GM04503 (cell line): Measurements from ENCODE around the gene APBA3.
"Not testable (repeated sequence)": the region's sequence is repeated elsewhere in the genome, so short reads cannot be mapped to it uniquely, and the experiment has no call there.

Experiments used
- DNase-seq: peaks from one replicate; pipeline ENCODE4 v3.0.0-alpha.2; 2012; ENCODE audit warnings: low read depth

The APBA3 gene

DNA sequence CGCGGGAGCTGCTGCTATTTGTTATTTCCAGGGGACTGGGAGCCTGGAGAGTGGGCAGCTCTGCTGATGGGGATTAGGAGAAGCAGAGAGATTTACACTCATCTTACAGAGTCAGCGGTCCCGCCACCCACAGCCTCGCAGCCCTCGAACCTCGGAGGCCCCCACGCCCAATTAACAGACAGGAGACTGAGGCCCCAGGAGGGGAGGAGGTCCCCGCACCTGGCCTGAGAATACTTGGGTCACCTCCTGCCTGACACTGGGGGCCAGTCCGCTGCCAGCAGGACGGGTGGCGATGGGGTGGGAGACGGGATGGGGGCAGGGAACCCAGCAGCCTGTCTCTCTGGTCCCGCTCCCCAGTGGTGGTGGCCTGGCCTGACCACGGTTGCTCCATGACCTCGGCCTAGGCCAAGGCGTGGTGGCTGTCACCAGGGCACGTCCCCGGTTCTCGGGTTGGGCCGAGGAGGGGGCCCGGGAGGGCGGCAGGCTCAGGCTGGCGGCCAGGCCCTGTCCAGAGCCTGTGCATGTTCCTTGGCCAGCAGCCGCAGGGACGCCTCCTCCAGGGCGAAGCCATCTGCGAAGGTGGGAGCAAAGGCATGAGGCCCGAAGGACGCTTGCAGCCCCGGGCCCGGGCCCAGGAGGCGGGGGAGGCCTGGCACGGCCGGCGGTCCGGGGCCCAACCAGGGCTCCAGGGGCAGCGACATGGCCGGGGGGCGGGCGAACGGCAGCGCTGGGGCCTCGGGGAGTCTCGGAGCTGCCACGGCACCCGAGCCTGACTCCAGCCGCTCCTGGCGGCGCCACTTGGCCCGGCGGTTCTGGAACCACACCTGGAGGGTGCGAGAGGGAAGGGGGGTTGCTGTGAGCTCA lies 8.9 kb upstream of the APBA3 start:
- no peak for DNase-seq

DNA sequence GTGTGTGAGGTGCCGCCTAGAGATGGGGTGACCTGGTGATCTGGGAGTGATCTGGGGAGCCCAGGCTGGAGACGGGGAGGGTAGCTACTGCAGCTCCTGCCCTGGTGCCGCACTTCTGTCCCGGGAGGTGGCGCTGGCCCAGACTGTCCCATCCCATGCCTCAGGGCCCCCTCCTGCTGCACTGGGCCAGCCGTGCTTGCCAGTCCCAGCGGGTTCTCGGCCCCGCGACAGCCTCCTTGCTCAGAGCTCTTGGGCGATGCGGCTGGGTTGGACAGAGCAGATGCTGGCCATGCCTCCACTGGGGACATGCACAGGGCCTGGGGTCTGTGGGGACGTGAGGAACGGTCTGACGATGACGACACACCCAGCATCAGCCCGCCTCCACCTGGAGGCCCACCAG lies 8.0 kb upstream of the APBA3 start:
- DNase-seq: no peak

DNA sequence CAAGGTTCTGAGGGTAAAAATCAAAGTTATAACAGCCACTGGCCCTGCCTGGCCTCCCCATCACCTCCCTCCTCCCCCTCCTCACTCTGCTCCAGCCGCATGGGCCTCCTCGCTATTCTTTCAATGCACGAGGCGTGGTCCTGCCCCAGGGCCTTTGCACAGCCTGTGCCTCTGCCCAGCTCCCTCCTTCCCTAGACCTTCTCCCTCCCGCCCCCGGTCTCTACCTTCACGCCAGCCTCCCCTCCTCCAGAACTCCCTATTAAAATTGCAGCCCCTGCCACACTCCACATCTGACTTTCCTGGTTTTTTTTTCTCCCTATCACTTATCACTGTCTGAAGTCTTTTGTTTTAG lies 7.2 kb upstream of the APBA3 start:
- no peak for DNase-seq

DNA sequence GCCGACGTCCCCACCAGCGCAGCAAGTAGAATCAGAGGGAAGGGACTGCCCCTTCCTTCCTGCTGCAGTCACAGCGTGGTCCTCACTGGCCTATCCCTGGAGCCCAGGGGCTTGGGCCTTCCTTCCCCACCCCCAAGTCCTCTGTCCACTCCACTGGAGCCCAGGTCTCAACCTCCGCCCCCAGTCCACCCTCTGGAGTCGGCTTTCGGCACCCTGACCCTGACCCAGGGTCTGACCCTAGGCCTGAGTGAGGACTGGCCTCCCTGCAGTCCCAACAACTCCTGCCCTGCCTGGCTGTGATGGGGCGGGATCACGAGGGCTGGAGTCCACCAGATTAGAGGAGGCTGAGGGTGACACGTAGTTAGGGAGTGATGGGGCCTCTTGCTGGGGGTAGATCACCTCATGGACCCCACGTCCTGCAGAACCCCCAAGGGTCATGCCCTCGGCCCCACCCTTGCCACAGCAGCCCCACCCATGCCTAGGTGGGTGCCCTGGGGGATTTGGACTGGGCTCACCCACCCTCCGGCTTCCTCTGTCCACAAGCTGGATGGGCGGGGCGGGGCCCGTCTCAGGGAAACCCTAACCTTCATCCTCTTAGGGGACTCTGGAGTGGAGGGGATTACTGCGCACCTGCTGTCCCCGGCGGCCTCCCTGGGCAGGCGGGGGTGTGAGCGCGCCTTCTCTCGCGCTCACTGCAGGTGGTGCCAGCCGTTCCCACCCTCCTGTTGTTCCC lies 6.7 kb upstream of the APBA3 start:
- no peak for DNase-seq

DNA sequence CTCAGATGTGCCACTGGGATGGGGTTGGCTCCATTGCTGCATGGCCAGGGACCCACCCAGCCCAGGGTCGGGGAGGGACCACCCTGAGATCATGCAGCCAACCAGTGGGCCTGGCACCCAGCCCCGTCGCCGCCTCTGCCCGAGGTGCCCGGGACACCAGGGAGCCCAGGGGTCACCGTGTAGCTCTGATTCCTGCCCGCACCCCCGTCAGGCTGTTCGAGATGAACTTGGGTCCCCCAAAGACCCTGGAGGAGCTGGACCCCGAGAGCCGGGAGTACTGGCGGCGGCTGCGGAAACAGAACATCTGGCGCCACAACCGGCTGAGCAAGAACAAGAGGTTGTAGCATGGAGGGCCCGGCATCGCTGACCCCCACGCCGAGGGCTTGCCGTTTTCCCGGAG lies 5.6 kb upstream of the APBA3 start:
- DNase-seq: no peak

DNA sequence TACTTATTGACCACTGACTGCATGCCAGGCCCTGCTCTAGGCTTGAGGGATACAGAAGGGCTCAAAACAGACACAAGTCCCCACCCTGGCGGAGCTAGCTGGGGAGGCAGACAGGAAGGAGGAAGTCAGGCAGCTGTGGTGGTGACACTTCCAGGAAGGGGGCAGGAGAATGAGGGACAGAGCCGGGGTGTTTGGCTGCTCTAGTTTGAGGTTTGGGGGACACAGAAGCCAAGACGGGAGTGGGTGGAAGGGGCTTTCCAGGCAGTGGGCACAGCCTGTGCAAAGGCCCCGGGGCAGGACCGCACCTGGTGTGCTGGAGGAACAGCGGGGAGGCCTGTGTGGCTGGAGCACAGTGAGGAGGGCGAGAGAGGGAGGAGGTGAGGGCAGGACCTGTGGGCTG lies 5.0 kb upstream of the APBA3 start:
- DNase-seq: no peak

DNA sequence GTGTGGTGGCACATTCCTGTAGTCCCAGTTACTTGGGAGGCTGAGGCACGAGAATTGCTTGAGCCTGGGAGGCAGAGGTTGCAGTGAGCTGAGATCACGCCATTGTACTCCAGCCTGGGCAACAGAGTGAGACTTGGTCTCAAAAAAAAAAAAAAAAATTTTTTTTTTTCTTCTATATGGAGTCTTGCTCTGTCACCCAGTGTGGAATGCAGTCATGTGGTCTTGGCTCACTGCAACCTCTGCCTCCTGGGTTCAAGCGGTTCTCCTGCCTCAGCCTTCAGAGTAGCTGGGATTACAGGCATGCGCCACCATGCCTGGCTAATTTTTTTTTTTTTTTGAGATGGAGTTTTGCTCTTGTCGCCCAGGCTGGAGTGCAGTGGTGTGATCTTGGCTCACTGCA lies 4.3 kb upstream of the APBA3 start:
- DNase-seq: not testable (repeated sequence)

DNA sequence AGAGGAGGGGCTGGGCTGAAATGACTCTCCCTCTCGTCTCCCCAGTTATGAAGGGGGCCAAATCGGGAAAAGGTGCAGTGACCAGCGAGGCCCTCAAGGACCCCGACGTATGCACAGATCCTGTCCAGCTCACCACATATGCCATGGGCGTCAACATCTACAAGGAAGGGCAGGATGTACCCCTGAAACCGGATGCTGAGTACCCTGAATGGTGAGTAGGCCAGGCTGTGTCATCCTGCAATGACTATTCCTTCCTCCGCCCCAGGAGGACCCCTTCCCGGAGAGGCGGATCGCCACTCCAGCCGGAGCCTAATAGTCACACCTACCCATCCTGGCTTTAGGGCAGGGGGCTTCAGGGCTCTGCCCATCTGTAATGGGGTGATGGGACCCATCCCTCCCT lies 3.6 kb upstream of the APBA3 start:
- no peak for DNase-seq

DNA sequence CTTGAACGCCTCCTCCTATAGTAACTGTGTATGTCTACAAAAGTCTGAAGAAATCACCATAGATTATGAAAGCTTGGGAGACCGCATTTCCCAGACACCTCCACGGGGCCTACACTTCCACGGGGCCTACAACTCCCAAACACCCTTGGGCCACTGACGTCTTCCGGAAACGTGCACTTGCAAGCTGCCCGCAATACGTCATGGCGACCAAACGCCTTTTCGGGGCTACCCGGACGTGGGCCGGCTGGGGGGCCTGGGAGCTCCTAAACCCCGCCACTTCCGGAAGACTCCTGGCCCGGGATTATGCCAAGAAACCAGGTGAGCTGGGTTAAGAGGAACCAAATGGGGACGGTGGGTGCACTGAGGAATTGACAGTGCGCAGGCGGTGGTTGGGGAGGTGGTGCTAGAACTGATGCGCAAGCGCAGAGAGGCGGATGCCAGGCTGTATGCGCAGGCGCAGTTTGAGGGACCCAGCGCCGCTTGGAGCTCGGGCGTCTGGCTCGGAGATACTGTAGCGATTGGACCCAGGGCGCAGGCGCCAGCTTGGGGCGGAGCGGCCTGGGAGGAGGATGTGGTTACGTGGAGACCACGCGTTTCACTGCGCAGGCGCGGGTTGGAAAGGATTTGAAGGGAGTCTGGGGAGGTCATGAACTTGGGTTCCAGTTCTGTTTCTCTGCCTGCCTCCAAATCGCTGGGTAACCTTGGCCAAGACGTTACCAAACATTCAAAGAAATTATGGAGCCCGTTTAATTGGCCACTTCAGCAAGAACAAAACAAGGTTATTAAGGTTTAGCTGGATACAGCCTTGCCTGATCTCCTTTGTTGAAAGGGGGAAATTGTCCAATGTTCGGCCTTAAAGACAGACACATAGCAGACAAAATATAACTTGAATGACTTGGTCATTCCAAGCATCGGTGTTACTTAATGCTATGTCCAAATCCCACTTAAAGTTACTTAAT lies 1.3 kb upstream of the APBA3 start, which contains the start of gene MRPL54:
Gene MRPL54 (plus strand): TSS at position 182 of the 959 bp plus-strand sequence. CDS start 19 bp downstream, at position 201.
- peak; percentile 88 for DNase-seq

DNA sequence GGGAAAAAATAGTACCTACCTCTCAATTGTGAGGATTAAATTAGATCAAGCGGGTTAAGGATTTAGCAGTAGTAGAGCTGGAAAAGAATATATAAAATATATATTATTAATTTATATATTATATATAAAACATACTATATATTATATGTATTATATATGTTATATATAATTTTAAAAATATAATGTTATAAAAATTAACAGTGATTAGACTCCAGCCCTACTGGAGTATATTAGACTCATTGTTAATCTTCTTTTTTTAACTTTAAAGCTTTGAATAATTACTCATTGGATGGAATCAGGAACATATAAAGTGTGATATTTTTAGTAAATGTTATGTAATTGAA lies 610 bp upstream of the APBA3 start:
- no peak for DNase-seq

DNA sequence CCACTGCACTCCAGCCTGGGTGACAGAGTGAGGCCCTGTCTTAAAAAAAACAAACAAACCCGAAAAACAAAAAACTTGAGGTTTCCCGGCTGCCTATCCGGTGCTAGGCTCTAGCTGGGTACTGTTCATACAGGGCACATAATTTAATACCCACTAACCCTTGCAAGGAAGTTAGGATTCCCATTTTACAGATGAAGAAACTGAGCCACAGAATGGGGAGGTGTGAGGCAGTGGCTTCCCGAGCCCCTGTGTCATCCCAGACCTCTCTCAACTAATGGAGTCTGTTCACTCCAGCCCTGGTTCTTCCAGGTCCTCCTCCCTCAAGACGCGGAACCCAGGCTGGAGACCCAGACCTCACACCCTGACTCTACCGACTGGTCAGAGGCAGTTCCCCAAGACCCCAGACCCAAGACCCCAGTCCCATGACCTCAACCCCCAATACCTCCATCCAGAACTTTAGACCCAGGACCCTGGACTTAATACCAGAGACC lies 576 bp downstream of the APBA3 start:
- DNase-seq: no peak

DNA sequence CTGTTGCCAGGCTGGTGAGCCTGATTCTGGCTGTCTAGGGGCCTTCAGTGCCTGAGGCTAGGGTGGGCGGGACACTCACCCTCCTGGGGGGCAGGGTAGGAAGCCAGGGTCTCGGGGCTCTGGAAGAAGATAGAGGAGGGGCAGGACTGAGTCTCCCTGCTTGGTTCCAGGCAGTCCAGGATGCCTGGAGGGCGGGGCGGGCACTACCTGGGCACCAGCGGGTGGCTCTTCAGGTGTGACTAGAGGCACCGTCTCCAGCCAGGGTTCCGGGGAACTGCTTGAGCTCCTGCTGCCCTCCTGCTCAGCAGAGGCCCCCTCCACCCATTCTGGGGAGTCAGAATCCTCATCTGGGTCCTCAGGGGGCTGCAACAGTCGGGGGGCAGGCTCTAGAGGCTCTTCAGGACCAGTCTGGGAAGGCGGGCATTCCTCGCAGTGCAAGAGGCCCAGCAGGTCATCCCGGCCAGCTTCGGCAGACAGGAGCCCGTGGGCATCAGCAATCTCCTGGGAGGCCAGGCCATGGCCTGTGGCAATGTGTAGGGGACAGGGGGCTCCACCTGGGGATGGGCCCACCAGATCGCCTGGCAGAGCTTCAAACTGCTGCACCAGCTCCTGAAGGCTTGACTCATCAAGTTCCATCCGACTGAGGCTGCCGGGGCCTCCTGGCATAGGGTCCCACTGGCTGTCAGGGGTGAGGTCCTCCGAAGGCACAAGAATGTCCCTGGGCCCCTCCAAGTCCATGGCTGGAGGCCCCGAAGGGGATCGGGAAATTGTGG lies 1.8 kb downstream of the APBA3 start:
- no peak for DNase-seq

DNA sequence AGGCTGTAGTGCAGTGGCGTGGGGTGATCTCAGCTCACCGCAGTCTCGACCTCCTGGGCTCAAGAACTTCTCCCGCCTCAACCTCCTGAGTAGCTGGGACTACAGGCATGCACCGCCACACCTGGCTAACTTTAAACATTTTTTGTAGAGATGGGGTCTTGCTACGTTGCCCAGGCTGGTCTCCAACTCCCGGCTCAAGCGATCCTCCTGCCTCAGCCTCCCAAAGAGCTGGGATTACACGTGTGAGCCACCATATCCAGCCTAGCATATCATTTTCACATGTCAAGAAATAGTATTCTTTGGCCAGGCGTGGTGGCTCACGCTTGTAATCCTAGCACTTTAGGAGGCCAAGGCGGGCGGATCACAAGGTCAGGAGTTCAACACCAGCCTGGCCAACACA lies 3.2 kb downstream of the APBA3 start:
- DNase-seq: not testable (repeated sequence)

DNA sequence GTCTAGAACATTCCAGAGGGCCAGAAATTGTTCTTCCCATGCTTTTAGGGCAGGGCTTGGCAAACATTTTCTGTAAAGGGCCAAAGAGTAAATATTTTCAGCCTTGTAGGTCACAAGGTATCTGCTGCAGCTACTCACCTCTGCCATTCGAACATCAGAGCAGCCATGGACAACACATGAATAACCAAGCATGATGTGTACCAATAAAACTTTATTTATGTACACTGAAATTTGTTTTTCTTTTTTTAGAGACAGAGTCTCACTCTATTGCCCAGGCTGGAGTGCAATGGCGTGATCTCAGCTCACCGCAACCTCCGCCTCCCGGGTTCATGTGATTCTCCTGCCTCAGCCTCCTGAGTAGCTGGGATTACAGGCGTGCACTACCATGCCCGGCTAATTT lies 3.8 kb downstream of the APBA3 start:
- not testable (repeated sequence) for DNase-seq

DNA sequence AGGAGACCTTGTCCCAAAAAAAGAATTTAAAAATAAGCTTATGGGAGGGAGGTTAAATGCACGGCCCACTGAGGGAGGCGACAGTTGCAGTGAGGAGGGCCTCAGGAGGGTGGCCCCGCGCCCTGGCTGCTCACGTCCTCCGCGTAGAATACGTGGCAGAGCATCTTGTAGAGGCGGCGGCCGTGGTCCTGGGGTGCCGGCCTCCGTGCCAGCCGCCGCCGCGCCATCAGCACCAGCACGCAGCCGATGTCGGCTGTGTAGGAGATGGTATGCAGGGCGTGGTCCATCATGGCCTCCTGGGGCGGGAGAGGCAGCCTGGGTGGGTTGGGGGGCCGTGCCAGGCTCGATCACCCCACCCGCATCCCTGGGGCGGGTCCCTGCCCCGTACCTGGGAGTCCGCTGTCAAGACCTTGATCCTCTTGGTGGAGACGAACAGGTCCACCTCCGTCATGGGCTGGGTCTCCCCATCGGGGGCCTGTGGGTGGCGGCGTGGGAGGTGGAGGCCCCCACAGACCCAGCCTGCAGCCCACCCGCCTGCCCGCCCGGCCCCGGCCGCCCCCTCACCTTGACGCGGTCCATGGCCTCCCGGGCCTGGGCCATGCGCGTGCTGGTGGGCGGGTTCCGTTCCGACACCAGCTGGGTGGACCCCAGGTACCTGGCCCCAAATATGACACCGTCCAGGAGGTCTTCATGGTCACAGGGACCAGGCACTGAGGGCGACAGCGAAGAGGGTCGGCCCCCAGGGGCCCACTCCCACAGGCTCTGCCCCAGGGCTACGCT lies 7.7 kb downstream of the APBA3 start:
- no peak for DNase-seq

DNA sequence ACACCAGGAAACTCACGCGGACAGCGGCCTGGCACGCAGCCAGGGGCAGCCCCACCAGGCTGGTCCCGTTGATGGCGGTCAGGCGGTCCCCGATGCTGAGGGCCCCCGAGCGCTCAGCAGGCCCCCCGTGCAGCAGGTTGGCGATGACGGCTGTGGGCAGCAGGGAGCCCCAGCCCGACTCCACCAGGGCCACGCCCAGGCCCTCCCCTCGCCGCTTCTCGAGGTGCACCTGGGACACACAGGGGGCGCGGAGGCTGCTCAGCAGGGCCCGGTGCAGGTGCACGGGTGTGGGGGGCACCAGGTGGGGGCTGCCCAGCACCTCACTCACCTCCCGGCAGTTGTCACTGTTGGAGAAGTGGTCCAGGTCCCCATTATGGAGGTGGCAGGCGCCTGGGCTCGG lies 9.0 kb downstream of the APBA3 start:
- DNase-seq: no peak

DNA sequence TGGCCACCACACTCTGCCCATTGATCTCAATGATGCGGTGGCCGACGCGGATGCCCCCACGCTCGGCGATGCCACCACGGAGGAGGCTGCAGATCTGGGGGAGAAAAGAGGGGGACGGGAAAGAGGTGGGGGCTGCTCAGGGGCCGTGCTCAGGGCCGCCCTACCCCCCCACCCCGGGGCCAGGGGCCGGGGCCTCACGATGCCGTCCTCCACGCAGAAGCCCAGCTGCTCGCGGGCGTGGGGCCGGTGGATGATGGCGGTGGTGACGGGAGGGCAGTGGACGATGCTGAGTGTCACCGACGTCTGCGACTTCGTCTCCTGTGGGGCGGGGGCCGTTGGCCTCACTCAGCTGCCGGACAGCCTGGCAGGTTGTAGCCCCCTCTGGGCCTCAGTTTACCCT lies 10.3 kb downstream of the APBA3 start:
- no peak for DNase-seq

DNA sequence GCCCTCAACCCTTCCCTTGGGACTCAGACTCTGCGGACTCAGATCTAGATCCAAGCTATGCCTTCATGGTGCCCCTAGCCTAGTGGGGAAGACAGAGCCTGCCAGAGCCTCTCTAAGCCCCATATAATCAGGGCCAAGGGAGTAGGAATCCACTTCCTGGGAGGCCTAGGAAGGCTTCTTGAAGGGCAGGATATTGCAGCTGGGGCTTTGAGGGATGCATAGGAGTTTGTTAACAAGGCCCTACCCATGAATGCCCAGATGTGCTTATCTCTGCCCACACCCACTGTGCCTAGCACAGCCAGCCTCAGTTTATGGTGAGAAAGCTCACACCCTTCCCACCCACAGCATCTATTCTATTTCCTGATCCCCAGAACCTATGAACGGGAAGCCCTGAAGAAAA lies 11.3 kb downstream of the APBA3 start:
- no peak for DNase-seq

DNA sequence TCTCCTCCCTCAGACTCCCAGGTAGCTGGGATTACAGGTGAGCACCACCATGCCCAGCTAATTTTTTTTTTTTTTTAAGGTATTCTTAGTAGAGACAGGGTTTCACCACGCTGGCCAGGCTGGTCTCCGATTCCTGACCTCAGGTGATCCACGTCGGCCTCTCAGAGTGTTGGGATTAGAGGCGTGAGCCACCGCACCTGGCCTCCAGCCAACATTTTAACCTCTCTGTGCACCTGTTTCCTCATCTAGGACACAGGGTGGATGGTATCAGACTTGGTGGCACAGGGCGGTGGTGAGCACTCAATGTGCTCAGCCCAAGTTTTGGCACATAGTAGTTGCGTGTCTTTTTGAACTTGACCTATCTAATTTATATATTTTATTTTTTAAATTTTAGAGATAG lies 12.5 kb downstream of the APBA3 start:
- DNase-seq: no peak

DNA sequence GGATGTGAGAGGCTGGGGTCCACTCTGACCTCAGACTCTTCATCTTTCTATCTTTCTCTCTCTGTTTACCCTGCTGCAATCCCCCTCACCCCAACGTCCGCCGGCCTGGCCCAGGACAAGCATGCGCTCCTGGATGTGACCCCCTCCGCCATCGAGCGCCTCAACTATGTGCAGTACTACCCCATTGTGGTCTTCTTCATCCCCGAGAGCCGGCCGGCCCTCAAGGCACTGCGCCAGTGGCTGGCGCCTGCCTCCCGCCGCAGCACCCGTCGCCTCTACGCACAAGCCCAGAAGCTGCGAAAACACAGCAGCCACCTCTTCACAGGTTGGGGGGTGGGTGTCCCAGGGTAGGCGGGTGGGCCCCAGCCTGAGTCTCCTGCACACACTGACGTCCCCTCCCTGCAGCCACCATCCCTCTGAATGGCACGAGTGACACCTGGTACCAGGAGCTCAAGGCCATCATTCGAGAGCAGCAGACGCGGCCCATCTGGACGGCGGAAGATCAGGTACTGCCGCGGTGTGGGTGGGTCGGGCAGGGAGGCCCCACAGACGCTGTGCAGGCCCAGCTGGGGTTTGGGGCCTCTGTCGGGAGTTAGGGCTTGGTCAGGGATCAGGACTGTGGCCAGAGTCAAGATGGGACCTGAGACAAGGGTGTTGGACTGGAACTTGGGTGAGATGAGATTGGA lies 15.0 kb downstream of the APBA3 start:
- DNase-seq: no peak
